ENCODE results near the gene RAB14.
"Not testable (repeated sequence)": the region's sequence is repeated elsewhere in the genome, so short reads cannot be mapped to it uniquely, and the experiment has no call there.

The RAB14 gene

GRCh38 chr9:121141306-121141705 lies 60.4 kb downstream of the RAB14 start:
- no peak for TF ChIP-seq CTCF (IDR thresholded peaks at IDR 0.05; ENCODE audit: low read depth, low read length)
- H3K4me3 ChIP-seq (ENCODE audit: low read depth, low read length): no peak overlapping the region

GRCh38 chr9:121140162-121140561 lies 61.5 kb downstream of the RAB14 start:
- TF ChIP-seq CTCF (IDR thresholded peaks at IDR 0.05; ENCODE audit: low read depth, low read length): no peak
- H3K4me3 ChIP-seq (ENCODE audit: low read depth, low read length): no peak overlapping the region

- H3K4me3 ChIP-seq (ENCODE audit: low read depth, low read length): no peak overlapping the region
- TF ChIP-seq CTCF (IDR thresholded peaks at IDR 0.05; ENCODE audit: low read depth, low read length): no peak
These were observed 62.7 kb downstream of the RAB14 start for GRCh38 chr9:121138973-121139372.

DNA sequence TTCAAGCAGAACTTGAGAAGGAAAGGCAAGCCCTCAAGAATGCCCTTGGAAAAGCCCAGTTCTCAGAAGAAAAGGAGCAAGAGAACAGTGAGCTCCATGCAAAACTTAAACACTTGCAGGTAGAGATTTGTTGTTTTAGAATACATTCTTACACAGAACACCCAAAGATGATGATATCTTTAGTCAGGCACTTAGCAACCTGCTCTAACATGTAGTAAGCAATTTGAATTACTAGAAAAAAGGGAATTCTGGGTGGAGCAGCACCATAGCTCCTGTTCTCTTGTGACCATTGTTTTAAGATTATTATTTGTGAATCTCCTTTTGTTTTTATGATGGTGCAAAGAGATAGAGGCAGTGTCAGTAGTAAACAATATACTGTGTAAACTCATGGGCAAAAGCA lies 63.1 kb downstream of the RAB14 start:
- H3K4me3 ChIP-seq (ENCODE audit: low read depth, low read length): no peak overlapping the region
- no peak for TF ChIP-seq CTCF (IDR thresholded peaks at IDR 0.05; ENCODE audit: low read depth, low read length)

DNA sequence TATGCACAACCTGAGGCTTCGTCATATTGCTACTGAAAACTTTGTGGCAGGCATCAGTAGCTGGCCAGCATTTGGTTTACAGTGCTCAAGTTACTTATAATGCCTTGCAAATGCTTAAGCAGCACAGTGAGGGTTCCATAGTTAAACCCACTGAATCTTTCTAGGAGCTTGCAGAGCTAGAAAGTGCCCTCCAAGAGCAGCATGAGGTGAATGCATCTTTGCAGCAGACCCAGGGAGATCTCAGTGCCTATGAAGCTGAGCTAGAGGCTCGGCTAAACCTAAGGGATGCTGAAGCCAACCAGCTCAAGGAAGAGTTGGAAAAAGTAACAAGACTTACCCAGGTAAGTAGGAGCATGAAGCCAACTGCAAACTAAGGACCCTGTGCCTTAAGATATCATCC lies 66.0 kb downstream of the RAB14 start:
- no peak for TF ChIP-seq CTCF (IDR thresholded peaks at IDR 0.05; ENCODE audit: low read depth, low read length)
- H3K4me3 ChIP-seq (ENCODE audit: low read depth, low read length): no peak overlapping the region

GRCh38 chr9:121133104-121133816 lies 68.4 kb downstream of the RAB14 start:
- TF ChIP-seq CTCF (IDR thresholded peaks at IDR 0.05; ENCODE audit: low read depth, low read length): no peak
- H3K4me3 ChIP-seq (ENCODE audit: low read depth, low read length): no peak overlapping the region

- not testable (repeated sequence) for H3K4me3 ChIP-seq (ENCODE audit: low read depth, low read length)
These were observed 72.3 kb downstream of the RAB14 start for GRCh38 chr9:121129384-121129783.

Measured in WI38 (cell line).